HepG2 (cell line): ENCODE data around the gene EGFL8. TPM values are rescaled to one million over a fixed set of nuclear protein-coding genes. Genes with fewer than 3 reads are reported as not detected.

Experiments
- CCDC6 ChIP-seq: sonication (generic); formaldehyde crosslinking; IDR thresholded peaks from 2 replicates; pipeline ENCODE4 v1.8.1; 2022; ENCODE audit warnings: mild to moderate bottlenecking, missing genetic modification reagents, moderate library complexity
- CEBPB ChIP-seq: IDR thresholded peaks from 2 replicates; pipeline ENCODE4 v1.6.1; 2011; ENCODE audit warnings: low read depth, low read length, improper control_type of control experiment, borderline replicate concordance
- FOXA3 ChIP-seq: IDR thresholded peaks from 2 replicates; pipeline ENCODE4 v1.6.1; 2016; ENCODE audit warnings: missing genetic modification reagents, missing compliant biosample characterization
- GZF1 ChIP-seq: sonication (generic); formaldehyde crosslinking; IDR thresholded peaks from 2 replicates; pipeline ENCODE4 v1.5.1; 2020; ENCODE audit warnings: mild to moderate bottlenecking, missing genetic modification reagents
- ISX ChIP-seq: sonication (generic); formaldehyde crosslinking; conservative IDR thresholded peaks from 2 replicates; pipeline ENCODE4 v1.5.0; 2020; ENCODE audit warnings: missing genetic modification reagents
- KLF16 ChIP-seq, 2 experiments: sonication (generic) in 1 of 2; formaldehyde crosslinking in 1 of 2; IDR thresholded peaks; 2 replicates each; pipeline versions ENCODE4 v1.6.1 to v1.8.0; 2016 to 2023; ENCODE audit warnings: missing genetic modification reagents in 2 of 2, missing compliant biosample characterization in 1 of 2
- MBD4 ChIP-seq: IDR thresholded peaks from 2 replicates; pipeline ENCODE4 v1.6.1; 2012; ENCODE audit warnings: low read length, inconsistent platforms, borderline replicate concordance
- NCOA5 ChIP-seq: sonication (generic); formaldehyde crosslinking; IDR thresholded peaks from 2 replicates; pipeline ENCODE4 v1.4.0; 2020; ENCODE audit warnings: missing genetic modification reagents
- NFE2 ChIP-seq: sonication (generic); formaldehyde crosslinking; IDR thresholded peaks from 2 replicates; pipeline ENCODE4 v1.4.0; 2020; ENCODE audit warnings: missing genetic modification reagents
- SKI ChIP-seq: fragments of 450-650 bp; IDR thresholded peaks from one replicate; pipeline ENCODE4 v1.6.1; 2018; ENCODE audit warnings: mild to moderate bottlenecking; ENCODE audit not compliant: partially characterized antibody
- ZNF230 ChIP-seq: sonication (generic); formaldehyde crosslinking; IDR thresholded peaks from 2 replicates; pipeline ENCODE4 v1.4.0; 2020; ENCODE audit warnings: mild to moderate bottlenecking, missing genetic modification reagents
- ZNF431 ChIP-seq: sonication (generic); formaldehyde crosslinking; IDR thresholded peaks from 2 replicates; pipeline ENCODE4 v1.9.0; 2022; ENCODE audit warnings: missing genetic modification reagents, low read depth, mild to moderate bottlenecking, borderline replicate concordance
- ZNF567 ChIP-seq: sonication (generic); formaldehyde crosslinking; IDR thresholded peaks from 2 replicates; pipeline ENCODE4 v1.8.1; 2023; ENCODE audit warnings: mild to moderate bottlenecking, missing genetic modification reagents, borderline replicate concordance
- ZSCAN9 ChIP-seq: IDR thresholded peaks from 2 replicates; pipeline ENCODE4 v1.6.1; 2016; ENCODE audit warnings: borderline replicate concordance
- polyA plus RNA-seq, 8 experiments: library from polyadenylated mRNA; depleted of rRNA in 3 of 8; stranded (reverse) in 7 of 8; unstranded in 1 of 8; fragments of >200 nt; fragmentation: Illumina TruSeq in 4 of 8; extraction: Trizol in 4 of 8; gene quantifications; 2 replicates each; pipeline versions ENCODE4 v1.2.1 to v1.2.3, GENCODE V29; 2011 to 2016; ENCODE audit warnings: low read depth in 4 of 8, missing spikeins in 1 of 8, mixed read lengths in 1 of 8; ENCODE audit not compliant: insufficient read depth in 1 of 8
- total RNA-seq, 5 experiments: library from RNA; depleted of rRNA; stranded (reverse); fragments of >200 nt; fragmentation: Illumina TruSeq; extraction: Trizol; gene quantifications; 2 replicates each; pipeline ENCODE4 v1.2.3, GENCODE V29; 2016; ENCODE audit warnings: low read depth in 1 of 5
- TF ChIP-seq, protein P1 (sequence below): sonication (generic); formaldehyde crosslinking; IDR thresholded peaks from 2 replicates; pipeline ENCODE4 v1.5.0; 2020; ENCODE audit warnings: mild to moderate bottlenecking, missing genetic modification reagents
- TF ChIP-seq, protein P2 (sequence below): sonication (generic); formaldehyde crosslinking; IDR thresholded peaks from 2 replicates; pipeline ENCODE4 v1.5.0; 2020; ENCODE audit warnings: mild to moderate bottlenecking, missing genetic modification reagents, borderline replicate concordance
- TF ChIP-seq, protein P3 (sequence below): sonication (generic); formaldehyde crosslinking; IDR thresholded peaks from 2 replicates; pipeline ENCODE4 v1.4.0; 2020; ENCODE audit warnings: missing genetic modification reagents, borderline replicate concordance

The EGFL8 gene
- total and polyA plus RNA-seq, 2 of the 13 experiments (the other 11 are each of a cell fraction or from before 2014, with no cell fraction given), result 10.0 to 11.5 TPM

DNA sequence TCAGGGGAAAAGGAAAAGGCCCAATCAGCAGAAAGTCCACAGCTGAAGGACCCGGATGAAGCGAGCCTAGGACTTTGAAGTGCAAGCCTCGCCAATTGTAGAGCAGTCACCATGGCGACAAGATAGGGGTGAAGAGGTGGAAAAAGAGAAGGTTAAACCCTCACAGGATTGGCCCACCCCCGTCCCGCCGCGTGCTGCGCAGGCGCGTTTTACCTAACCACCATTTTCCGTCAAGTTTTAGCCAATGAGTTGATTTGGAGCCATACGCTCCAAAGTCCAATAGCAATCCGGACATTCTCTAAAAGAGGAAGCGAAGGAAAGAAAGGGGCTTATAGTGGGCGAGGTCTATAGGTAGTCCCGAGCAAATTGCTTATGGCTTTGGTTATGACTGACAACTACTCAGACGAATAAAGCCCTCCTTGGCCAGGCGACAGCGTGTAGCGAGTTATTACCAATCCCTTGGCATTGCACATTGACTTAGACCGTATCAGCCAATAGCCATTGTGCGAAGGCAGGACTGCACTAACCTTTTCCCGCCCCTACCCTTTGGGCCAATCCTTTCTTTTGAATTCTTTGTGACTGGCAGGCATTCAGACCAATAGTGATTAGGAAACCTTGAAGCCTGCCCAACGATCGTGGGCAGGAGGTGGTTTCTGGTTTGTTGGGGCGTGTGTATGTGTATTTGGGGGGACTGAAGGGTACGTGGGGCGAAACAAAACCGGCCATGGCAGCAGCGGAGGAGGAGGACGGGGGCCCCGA lies 13.6 kb downstream of the EGFL8 start, which contains the start of gene RNF5 (continued):
- TF ChIP-seq CEBPB, result peak; percentile 67; the same call in 1 of the 2 replicates
- TF ChIP-seq, protein P1, sequence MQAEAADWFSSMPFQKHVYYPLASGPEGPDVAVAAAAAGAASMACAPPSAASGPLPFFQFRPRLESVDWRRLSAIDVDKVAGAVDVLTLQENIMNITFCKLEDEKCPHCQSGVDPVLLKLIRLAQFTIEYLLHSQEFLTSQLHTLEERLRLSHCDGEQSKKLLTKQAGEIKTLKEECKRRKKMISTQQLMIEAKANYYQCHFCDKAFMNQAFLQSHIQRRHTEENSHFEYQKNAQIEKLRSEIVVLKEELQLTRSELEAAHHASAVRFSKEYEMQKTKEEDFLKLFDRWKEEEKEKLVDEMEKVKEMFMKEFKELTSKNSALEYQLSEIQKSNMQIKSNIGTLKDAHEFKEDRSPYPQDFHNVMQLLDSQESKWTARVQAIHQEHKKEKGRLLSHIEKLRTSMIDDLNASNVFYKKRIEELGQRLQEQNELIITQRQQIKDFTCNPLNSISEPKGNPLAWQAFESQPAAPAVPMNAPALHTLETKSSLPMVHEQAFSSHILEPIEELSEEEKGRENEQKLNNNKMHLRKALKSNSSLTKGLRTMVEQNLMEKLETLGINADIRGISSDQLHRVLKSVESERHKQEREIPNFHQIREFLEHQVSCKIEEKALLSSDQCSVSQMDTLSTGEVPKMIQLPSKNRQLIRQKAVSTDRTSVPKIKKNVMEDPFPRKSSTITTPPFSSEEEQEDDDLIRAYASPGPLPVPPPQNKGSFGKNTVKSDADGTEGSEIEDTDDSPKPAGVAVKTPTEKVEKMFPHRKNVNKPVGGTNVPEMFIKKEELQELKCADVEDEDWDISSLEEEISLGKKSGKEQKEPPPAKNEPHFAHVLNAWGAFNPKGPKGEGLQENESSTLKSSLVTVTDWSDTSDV (CRISPR knock-in tag), result no peak
- no peak for TF ChIP-seq SKI
- no peak for TF ChIP-seq ZNF230 (CRISPR knock-in tag)
- no peak for TF ChIP-seq NCOA5 (CRISPR knock-in tag)
- TF ChIP-seq GZF1 (CRISPR knock-in tag), result no peak
- TF ChIP-seq ZNF567 (CRISPR knock-in tag), result no peak
- TF ChIP-seq CCDC6 (CRISPR knock-in tag), result no peak
- peak; percentile 50; the same call in 1 of the 2 replicates for TF ChIP-seq FOXA3 (CRISPR knock-in tag)
- no peak for TF ChIP-seq MBD4
- no peak for TF ChIP-seq KLF16 (CRISPR knock-in tag; IDR thresholded peaks at IDR 0.05)
- TF ChIP-seq, protein P2, sequence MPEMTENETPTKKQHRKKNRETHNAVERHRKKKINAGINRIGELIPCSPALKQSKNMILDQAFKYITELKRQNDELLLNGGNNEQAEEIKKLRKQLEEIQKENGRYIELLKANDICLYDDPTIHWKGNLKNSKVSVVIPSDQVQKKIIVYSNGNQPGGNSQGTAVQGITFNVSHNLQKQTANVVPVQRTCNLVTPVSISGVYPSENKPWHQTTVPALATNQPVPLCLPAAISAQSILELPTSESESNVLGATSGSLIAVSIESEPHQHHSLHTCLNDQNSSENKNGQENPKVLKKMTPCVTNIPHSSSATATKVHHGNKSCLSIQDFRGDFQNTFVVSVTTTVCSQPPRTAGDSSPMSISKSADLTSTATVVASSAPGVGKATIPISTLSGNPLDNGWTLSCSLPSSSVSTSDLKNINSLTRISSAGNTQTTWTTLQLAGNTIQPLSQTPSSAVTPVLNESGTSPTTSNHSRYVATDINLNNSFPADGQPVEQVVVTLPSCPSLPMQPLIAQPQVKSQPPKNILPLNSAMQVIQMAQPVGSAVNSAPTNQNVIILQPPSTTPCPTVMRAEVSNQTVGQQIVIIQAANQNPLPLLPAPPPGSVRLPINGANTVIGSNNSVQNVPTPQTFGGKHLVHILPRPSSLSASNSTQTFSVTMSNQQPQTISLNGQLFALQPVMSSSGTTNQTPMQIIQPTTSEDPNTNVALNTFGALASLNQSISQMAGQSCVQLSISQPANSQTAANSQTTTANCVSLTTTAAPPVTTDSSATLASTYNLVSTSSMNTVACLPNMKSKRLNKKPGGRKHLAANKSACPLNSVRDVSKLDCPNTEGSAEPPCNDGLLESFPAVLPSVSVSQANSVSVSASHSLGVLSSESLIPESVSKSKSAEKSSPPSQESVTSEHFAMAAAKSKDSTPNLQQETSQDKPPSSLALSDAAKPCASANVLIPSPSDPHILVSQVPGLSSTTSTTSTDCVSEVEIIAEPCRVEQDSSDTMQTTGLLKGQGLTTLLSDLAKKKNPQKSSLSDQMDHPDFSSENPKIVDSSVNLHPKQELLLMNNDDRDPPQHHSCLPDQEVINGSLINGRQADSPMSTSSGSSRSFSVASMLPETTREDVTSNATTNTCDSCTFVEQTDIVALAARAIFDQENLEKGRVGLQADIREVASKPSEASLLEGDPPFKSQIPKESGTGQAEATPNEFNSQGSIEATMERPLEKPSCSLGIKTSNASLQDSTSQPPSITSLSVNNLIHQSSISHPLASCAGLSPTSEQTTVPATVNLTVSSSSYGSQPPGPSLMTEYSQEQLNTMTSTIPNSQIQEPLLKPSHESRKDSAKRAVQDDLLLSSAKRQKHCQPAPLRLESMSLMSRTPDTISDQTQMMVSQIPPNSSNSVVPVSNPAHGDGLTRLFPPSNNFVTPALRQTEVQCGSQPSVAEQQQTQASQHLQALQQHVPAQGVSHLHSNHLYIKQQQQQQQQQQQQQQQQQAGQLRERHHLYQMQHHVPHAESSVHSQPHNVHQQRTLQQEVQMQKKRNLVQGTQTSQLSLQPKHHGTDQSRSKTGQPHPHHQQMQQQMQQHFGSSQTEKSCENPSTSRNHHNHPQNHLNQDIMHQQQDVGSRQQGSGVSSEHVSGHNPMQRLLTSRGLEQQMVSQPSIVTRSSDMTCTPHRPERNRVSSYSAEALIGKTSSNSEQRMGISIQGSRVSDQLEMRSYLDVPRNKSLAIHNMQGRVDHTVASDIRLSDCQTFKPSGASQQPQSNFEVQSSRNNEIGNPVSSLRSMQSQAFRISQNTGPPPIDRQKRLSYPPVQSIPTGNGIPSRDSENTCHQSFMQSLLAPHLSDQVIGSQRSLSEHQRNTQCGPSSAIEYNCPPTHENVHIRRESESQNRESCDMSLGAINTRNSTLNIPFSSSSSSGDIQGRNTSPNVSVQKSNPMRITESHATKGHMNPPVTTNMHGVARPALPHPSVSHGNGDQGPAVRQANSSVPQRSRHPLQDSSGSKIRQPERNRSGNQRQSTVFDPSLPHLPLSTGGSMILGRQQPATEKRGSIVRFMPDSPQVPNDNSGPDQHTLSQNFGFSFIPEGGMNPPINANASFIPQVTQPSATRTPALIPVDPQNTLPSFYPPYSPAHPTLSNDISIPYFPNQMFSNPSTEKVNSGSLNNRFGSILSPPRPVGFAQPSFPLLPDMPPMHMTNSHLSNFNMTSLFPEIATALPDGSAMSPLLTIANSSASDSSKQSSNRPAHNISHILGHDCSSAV (CRISPR knock-in tag), result no peak
- no peak; the same call in 1 of the 2 replicates for TF ChIP-seq ZSCAN9
- TF ChIP-seq ISX (CRISPR knock-in tag), result no peak
- no peak for TF ChIP-seq NFE2 (CRISPR knock-in tag)
- TF ChIP-seq ZNF431 (CRISPR knock-in tag), result no peak
- TF ChIP-seq, protein P3, sequence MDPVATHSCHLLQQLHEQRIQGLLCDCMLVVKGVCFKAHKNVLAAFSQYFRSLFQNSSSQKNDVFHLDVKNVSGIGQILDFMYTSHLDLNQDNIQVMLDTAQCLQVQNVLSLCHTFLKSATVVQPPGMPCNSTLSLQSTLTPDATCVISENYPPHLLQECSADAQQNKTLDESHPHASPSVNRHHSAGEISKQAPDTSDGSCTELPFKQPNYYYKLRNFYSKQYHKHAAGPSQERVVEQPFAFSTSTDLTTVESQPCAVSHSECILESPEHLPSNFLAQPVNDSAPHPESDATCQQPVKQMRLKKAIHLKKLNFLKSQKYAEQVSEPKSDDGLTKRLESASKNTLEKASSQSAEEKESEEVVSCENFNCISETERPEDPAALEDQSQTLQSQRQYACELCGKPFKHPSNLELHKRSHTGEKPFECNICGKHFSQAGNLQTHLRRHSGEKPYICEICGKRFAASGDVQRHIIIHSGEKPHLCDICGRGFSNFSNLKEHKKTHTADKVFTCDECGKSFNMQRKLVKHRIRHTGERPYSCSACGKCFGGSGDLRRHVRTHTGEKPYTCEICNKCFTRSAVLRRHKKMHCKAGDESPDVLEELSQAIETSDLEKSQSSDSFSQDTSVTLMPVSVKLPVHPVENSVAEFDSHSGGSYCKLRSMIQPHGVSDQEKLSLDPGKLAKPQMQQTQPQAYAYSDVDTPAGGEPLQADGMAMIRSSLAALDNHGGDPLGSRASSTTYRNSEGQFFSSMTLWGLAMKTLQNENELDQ (CRISPR knock-in tag), result no peak
